Effector memory CD4-positive, alpha-beta T cell (primary cell): ENCODE data around the gene DCX.

Experiments
- DNase-seq, 3 donors: peaks; one replicate each; pipeline ENCODE4 v3.0.0-alpha.2; 2020
- H3K27ac ChIP-seq: 2 replicates; pipeline ENCODE4 v1.7.0; 2013; ENCODE audit warnings: mild to moderate bottlenecking, low read length, moderate library complexity; ENCODE audit not compliant: insufficient read depth, poor library complexity, severe bottlenecking
- H3K27me3 ChIP-seq: replicated peaks from 2 replicates; pipeline ENCODE4 v1.7.0; 2013; ENCODE audit warnings: mild to moderate bottlenecking, low read length; ENCODE audit not compliant: insufficient read depth, control insufficient read depth, poor library complexity, severe bottlenecking
- H3K36me3 ChIP-seq: 2 replicates; pipeline ENCODE4 v1.7.0; 2013; ENCODE audit warnings: mild to moderate bottlenecking, low read length, moderate library complexity; ENCODE audit not compliant: control insufficient read depth, insufficient read depth
- H3K4me1 ChIP-seq: 2 replicates; pipeline ENCODE4 v1.7.0; 2013; ENCODE audit warnings: low read length, mild to moderate bottlenecking; ENCODE audit not compliant: control insufficient read depth, insufficient read depth, poor library complexity, severe bottlenecking
- H3K4me3 ChIP-seq: 2 replicates; pipeline ENCODE4 v1.7.0; 2013; ENCODE audit warnings: low read length, low read depth, mild to moderate bottlenecking; ENCODE audit not compliant: insufficient read depth, poor library complexity, severe bottlenecking
- H3K9me3 ChIP-seq: 2 replicates; pipeline ENCODE4 v1.7.0; 2013; ENCODE audit warnings: mild to moderate bottlenecking, low read length, moderate library complexity; ENCODE audit not compliant: control insufficient read depth

DCX gene

DNA sequence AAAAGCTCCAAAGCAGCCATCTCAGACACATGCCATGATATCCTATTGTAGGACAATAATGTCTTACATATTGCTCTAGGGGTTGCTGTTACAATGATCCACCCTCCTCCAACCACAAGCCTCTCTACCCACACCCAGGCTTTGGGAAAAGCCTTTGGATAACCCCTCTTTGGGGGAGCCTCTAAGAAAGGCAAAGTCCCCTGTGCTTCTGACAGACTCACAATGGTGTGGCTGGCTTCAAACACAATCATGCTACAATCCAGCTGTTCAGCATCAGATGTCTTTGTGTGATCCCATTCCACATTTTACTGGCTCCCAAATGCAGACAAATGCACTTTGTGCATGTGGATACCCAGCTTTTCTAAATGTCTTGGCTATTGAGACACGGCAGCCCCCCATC is 75.9 kb downstream of the DCX start:
- no peaks in the 10 kb centered on the region for H3K4me1 ChIP-seq
- no peaks in the 10 kb centered on the region for H3K36me3 ChIP-seq
- no peaks in the 10 kb centered on the region for H3K9me3 ChIP-seq
- H3K27me3 ChIP-seq, result no peaks in the 10 kb centered on the region
- no peak for DNase-seq
- H3K27ac ChIP-seq, result no peak overlapping the region
- H3K4me3 ChIP-seq, result no peak overlapping the region

DNA sequence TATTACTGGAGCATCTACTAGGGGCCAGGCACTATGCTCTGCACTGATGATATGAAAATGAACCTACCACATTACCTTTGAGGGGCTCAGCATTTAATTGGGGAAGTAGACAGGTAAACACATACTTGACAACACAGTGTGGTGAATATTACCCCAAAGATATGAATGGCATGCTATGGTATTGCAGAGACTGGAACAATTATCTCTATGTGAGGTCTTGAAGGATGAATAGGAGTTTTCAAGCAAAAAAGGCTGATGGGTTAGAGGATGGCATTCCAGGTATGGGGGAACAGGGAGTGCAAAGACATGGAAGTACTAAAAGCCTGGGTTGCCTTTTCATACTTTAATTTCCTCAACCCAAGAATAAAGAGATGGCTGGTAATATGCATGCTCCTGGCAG is 82.6 kb downstream of the DCX start:
- no peaks in the 10 kb centered on the region for H3K36me3 ChIP-seq
- no peaks in the 10 kb centered on the region for H3K4me1 ChIP-seq
- no peak overlapping the region for H3K27ac ChIP-seq
- no peak overlapping the region for H3K4me3 ChIP-seq
- no peaks in the 10 kb centered on the region for H3K27me3 ChIP-seq
- no peaks in the 10 kb centered on the region for H3K9me3 ChIP-seq
- DNase-seq, result no peak

DNA sequence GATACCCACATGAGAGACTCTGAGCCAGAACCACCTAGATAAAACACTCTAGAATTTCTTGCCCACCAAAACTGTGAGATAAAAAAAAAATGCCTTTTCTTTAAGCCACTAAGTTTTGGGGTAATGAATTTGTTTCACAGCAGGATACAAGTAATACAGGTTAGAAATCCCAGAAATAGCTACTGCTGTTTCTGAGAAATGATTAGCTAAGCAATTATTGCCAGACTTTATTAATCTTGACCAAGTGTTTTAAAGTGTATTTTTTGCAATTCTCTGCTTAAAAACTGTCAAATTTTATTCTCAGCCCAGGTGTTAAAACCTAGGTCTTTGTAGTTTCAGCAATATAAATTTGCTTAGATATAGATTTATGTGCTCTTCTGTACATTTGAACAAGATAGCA is 83.1 kb downstream of the DCX start:
- no peak for DNase-seq
- no peaks in the 10 kb centered on the region for H3K4me1 ChIP-seq
- H3K9me3 ChIP-seq, result no peaks in the 10 kb centered on the region
- no peaks in the 10 kb centered on the region for H3K36me3 ChIP-seq
- no peak overlapping the region for H3K4me3 ChIP-seq
- no peaks in the 10 kb centered on the region for H3K27me3 ChIP-seq
- H3K27ac ChIP-seq, result no peak overlapping the region

DNA sequence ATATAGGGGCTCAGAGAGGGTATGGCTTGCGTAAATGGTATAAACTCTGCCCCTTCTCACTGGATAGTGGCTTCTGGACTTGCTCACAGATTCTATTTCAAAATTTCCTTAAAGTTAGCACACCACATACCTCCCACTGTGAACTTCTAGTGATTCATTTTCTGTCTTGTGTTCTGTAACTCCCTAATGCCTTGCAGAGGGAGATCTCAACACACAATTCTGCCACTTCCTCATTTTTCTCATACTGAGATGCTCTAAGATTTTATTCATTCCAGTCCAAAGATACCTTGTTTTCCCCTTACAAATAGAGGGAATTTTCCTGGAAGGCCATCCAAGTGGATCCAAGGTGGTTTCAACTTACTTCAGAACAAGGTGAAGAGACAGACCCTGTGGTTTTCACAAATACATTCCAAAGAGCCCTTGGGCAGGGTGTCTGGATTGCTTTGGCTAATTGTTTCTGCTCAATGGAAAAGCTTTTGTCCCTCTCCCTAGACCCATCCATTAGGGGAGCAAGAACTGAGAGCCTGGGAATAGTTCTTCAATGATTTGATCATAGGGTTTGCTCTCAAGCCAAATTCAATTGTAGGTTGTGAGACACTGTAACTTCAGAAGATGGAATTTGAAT is 89.6 kb downstream of the DCX start:
- H3K27ac ChIP-seq, result no peak overlapping the region
- no peak overlapping the region for H3K4me3 ChIP-seq
- no peaks in the 10 kb centered on the region for H3K36me3 ChIP-seq
- no peaks in the 10 kb centered on the region for H3K9me3 ChIP-seq
- H3K4me1 ChIP-seq, result no peaks in the 10 kb centered on the region
- no peak for DNase-seq
- H3K27me3 ChIP-seq, result no peaks in the 10 kb centered on the region

DNA sequence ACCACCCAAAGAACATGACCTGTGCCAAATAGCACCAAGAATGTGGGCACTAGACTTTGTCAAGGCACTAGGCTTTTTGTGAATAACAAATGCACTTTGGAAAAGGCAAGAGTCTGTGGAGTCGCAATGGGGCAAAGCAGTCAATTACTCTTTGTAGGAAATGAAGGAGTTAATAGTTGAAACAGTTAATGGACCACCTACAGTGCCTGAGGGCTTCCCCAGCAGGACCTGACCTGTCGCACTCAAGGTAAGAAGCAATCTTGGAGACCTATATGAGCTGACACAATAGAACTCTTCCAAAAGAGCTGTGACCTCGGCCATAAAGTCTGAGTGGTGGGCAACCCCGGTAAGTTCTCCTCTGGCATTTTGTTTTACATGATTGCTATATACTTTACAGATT is 92.5 kb downstream of the DCX start:
- no peak overlapping the region for H3K27ac ChIP-seq
- H3K36me3 ChIP-seq, result no peaks in the 10 kb centered on the region
- no peak overlapping the region for H3K4me3 ChIP-seq
- H3K4me1 ChIP-seq, result no peaks in the 10 kb centered on the region
- DNase-seq, result no peak
- no peaks in the 10 kb centered on the region for H3K9me3 ChIP-seq
- no peaks in the 10 kb centered on the region for H3K27me3 ChIP-seq

DNA sequence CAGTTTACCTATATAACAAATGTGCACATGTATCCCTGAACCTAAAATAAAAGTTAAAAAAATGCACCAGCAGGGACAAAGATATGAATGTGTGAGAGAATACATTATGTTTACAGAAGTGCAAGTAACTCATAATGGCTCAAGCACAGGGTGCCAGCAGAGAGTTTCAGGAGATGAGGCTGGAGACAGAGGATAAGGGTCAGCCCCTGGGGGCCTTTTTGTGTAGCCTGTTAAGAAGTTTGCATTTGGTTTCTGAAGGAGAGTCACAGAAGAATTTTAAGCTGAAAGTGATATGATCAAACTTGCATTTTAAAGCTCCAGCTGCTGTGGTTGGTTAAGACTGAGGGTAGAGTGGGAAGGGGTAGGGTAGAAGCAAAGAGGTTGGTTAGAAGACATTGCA is 93.1 kb downstream of the DCX start:
- Histone ChIP-seq H3K9me3 (no peaks in the 10 kb centered on the region), H3K27me3 (no peaks in the 10 kb centered on the region), H3K27ac (no peak overlapping the region), H3K36me3 (no peaks in the 10 kb centered on the region), H3K4me3 (no peak overlapping the region), H3K4me1 (no peaks in the 10 kb centered on the region)
- DNase-seq, result no peak

DNA sequence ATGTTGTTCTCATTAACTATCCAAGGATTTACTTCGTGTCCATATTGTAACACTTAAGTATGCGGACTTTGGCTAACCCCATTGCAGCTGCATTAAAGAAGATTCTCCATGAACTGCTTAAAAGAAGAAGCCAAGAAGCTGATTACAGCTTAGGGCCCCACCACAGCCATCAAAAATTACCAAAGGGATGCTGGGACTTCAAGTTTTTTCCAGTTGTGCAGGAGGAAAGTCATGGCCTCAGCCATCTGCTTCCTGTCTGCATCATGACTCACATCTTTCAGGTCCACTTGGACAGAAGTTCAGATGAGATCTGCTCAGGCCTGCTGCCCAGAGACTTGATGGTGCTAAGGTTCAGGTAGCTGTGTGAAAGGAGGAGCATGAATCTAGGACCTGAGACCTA is 102.9 kb downstream of the DCX start:
- no peak overlapping the region for H3K27ac ChIP-seq
- H3K27me3 ChIP-seq, result no peaks in the 10 kb centered on the region
- no peaks in the 10 kb centered on the region for H3K4me1 ChIP-seq
- H3K36me3 ChIP-seq, result no peaks in the 10 kb centered on the region
- no peak for DNase-seq
- no peak overlapping the region for H3K4me3 ChIP-seq
- H3K9me3 ChIP-seq, result no peaks in the 10 kb centered on the region

DNA sequence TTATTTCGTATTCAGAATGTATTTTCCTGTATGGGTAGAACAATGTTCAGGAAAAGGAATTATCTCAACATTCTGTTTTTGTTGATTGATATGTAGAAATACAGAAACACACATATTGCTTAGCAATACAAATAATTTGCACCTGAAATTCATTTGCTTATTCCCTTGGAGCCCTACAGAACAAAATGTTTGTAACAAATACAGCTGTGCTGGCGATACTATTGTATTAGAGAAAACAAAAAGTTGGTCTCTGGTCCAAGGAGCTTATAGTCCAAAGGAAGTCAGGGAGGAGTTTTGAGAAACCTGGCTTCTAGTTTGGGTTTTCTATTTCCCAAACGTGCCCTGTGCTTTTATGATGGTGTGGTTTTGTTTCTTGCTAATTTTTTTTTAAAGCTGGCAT is 104.0 kb downstream of the DCX start:
- DNase-seq, result no peak
- Histone ChIP-seq H3K9me3 (no peaks in the 10 kb centered on the region), H3K4me3 (no peak overlapping the region), H3K27me3 (no peaks in the 10 kb centered on the region), H3K27ac (no peak overlapping the region), H3K36me3 (no peaks in the 10 kb centered on the region), H3K4me1 (no peaks in the 10 kb centered on the region)

DNA sequence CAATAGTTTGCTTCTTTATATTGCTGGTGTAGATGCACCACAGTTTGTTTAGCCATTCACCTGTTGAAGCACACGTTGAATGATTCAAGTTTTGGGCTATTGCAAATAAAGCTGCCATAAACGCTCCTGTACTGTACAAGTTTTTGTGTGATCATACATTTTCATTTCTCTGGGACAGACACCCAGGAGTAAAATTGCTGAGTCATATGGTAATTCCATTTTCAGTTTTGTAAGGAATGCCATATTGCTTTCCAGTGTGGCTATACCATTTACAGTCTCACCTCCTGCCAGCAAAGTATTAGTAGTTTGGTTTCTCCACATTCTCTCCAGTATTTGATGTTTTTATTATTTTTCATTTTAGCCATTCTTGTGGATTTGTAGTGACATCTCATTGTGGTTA is 109.7 kb downstream of the DCX start:
- Histone ChIP-seq H3K36me3 (no peaks in the 10 kb centered on the region), H3K27me3 (no peaks in the 10 kb centered on the region), H3K4me1 (no peaks in the 10 kb centered on the region), H3K9me3 (no peaks in the 10 kb centered on the region), H3K4me3 (no peak overlapping the region), H3K27ac (no peak overlapping the region)
- DNase-seq, result no peak

DNA sequence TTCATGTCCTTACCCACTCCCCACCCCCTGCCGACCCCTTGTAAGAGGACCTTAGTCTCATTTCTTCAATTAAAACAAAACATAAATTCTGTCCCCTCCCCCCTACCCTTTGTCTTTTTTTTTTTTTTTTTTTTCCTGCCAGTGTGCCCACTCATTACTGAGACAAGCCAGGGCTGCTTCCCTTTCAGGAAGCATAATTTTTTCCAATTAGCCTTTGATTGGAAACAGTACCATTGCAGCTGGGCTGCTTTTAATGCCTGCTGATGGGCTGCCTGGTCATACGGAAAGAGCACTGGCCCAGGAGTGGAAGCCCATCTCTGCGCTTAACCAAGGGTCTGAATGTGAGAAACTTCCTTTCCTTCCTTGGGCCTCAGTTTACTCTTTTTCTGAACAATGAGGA is 123.2 kb downstream of the DCX start:
- Histone ChIP-seq H3K27ac (no peak overlapping the region), H3K36me3 (no peaks in the 10 kb centered on the region), H3K4me3 (no peak overlapping the region), H3K27me3 (no peaks in the 10 kb centered on the region), H3K9me3 (no peaks in the 10 kb centered on the region), H3K4me1 (no peaks in the 10 kb centered on the region)
- no peak for DNase-seq
